Astrocyte of the spinal cord (primary cell): Measurements from ENCODE around the gene SORBS2.

Experiments
- DNase-seq: peaks from one replicate; pipeline ENCODE4 v3.0.0; 2011; ENCODE audit warnings: low read depth, low spot score
- H3K4me3 ChIP-seq: 2 replicates; pipeline ENCODE4 v1.5.1; 2011; ENCODE audit warnings: low read depth, mild to moderate bottlenecking, low read length, moderate library complexity
- in situ Hi-C: cut with HindIII; loops from 2 replicates; pipeline ENCODE4 v1.10.0; 2017; ENCODE audit warnings: low sequenced_read_pairs
- TF ChIP-seq, protein P1 (sequence below): IDR thresholded peaks from 2 replicates; pipeline ENCODE4 v1.5.1; 2012; ENCODE audit warnings: low read depth, mild to moderate bottlenecking, low read length, inconsistent platforms

SORBS2 gene

DNA sequence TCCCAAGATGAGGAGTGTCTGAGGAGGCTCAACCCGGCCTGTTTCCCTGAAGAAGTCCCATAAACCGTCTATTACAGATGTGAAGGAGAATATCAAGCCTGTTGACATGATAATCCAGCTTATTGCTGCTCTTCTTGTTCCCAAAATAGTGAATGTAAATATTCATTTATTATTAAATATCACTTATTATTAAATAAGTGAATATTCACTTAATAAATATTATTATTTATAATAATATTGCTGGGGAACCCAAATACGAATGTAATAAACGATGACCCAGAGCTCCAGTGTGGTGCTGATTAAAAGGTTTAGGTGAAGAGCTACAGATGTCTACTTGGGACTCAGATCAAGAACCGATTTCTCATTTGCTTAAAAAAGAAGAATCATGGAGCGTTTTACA is 23.8 kb upstream of the SORBS2 start:
- no peak for DNase-seq
- H3K4me3 ChIP-seq: no peak overlapping the region
- in situ Hi-C loops: no loop called here
- TF ChIP-seq, protein P1, sequence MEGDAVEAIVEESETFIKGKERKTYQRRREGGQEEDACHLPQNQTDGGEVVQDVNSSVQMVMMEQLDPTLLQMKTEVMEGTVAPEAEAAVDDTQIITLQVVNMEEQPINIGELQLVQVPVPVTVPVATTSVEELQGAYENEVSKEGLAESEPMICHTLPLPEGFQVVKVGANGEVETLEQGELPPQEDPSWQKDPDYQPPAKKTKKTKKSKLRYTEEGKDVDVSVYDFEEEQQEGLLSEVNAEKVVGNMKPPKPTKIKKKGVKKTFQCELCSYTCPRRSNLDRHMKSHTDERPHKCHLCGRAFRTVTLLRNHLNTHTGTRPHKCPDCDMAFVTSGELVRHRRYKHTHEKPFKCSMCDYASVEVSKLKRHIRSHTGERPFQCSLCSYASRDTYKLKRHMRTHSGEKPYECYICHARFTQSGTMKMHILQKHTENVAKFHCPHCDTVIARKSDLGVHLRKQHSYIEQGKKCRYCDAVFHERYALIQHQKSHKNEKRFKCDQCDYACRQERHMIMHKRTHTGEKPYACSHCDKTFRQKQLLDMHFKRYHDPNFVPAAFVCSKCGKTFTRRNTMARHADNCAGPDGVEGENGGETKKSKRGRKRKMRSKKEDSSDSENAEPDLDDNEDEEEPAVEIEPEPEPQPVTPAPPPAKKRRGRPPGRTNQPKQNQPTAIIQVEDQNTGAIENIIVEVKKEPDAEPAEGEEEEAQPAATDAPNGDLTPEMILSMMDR: no peak

DNA sequence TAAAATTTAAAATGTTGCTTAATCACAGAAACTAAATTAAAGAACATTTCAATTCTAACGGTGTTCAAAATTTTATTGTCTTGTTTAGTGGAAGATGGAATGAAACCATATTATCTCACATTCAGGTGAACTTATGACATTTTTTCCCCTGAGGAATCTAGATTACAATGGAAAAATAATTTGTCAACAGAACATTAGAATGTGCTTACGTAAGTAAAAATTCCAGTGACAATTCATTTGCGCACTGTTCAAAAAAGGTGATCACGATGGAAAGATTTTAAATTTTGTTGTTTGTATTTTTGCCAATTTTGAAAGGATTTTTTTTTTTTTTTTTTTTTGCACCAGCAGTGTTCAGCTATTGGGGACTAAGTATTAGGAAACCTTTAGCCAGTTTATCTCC is 23.3 kb upstream of the SORBS2 start:
- in situ Hi-C loops: no loop called here
- no peak for DNase-seq
- H3K4me3 ChIP-seq: no peak overlapping the region
- TF ChIP-seq, protein P1: no peak

DNA sequence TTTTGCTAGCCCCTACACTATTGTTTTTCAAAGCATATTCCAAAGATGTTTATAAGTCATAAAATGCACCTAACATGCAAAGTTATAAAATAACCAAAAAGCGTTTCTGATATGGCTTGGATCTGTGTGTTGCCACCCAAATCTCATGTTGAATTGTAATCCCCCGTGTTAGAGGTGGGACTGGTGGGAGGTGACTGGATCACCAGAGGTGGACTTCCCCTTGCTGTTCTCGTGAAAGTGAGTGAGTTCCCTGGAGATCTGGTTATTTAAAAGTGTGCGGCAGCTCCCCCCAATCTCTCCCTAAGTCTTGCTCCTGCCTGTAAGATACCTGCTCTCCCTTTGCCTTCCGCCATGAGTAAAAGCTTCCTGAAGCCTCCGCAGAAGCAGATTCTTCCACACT is 22.8 kb upstream of the SORBS2 start:
- DNase-seq: no peak
- TF ChIP-seq, protein P1: no peak
- no peak overlapping the region for H3K4me3 ChIP-seq
- in situ Hi-C loops: no loop called here

DNA sequence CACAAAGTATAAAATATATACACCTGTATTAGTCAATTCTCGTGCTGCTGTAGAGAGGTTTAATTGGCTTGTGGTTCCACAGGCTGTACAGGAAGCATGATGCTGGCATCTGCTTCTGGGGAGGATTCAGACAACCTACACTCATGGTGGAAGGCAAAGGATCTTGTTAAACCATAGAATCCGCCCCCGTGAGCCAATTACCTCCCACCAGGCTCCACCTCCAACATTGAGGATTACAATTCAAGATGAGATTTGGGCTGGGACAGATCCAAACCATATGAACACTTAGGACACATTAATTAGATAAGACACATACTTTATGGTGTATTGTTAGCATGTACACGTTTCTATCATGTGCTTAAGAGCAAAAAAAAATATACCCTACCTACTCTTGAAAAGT is 22.1 kb upstream of the SORBS2 start:
- TF ChIP-seq, protein P1: no peak
- in situ Hi-C loops: no loop called here
- H3K4me3 ChIP-seq: no peak overlapping the region
- DNase-seq: no peak

DNA sequence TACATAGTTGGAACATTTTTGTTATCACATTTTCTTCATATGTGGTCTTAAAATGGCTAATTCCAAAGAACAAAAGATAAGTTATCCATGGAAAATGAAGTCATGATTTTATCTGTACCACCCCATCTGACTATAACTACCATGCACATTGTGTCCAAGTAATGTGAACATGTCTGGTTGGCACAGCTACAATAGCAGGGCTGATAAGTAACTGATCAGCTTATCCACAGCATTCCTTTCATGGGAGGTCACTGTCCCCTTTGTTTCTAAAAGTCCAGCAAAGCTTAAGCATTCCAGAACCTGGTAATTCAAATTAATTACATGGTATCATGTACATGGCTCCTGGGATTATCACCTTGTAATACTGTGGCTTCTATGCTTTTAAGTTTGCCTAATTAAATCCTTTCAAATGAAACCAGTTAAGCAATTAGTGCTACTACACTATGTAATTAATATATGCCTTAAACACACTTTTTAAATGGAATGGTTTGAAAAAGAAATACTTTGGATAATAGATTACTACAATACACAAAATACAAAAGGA is 21.1 kb upstream of the SORBS2 start:
- in situ Hi-C loops: no loop called here
- peak; percentile 33 for DNase-seq
- TF ChIP-seq, protein P1: no peak
- no peak overlapping the region for H3K4me3 ChIP-seq

DNA sequence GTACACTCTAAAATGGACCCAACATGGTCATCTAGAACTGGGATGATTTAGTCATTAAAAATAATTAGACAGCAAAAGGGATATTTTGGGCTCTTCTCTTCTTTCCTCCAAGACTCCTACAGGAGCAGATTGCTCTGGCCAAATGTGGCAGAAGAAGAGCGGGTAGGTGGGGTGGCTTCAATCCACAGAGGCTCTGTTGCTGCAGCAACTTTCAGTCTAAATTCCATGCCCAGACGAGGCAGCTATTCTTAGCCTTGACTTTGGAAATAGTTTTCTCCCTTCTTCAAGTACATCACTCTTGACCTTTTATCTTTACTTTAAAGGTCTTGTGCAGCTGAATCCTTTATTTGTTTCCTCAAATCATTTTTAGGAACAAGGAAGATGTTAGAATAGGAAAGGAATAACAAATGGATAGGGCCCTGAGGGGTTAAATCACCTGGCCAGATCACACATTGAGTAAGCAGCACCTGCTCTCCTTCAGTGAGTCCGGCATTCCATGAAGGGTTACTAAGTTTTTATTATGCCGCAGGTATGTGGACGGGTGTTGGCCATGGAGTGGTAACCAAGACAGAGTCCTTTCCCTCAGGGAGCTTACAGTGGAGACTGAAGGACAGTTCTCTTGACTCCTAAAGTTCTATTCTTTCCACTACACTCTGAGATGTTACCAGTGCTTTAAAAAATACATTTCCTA is 19.3 kb upstream of the SORBS2 start:
- DNase-seq: no peak
- TF ChIP-seq, protein P1: no peak
- in situ Hi-C loops: no loop called here

More for the DNA sequence above, 19.3 kb upstream of the SORBS2 start:
- H3K4me3 ChIP-seq: no peak overlapping the region
